Gastrocnemius medialis (tissue), 4 donors: ENCODE data around the gene SND1.

Source experiments
- CTCF ChIP-seq, 5 experiments: fragments of 450-650 bp in 3 of 5; fragments of 200-600 bp in 2 of 5; sonication (generic) in 2 of 5; IDR thresholded peaks in 4 of 5; conservative IDR thresholded peaks in 1 of 5; 1 replicate in 4 of 5; 2 replicates in 1 of 5; pipeline ENCODE4 v1.5.1; 2016 to 2019; ENCODE audit warnings: antibody characterized with exemption in 5 of 5, mild to moderate bottlenecking in 3 of 5, moderate library complexity in 3 of 5
- POLR2A ChIP-seq, 2 donors: fragments of 450-650 bp; IDR thresholded peaks; one replicate each; pipeline ENCODE4 v1.6.1; 2017; ENCODE audit warnings: antibody characterized with exemption in 2 of 2, mild to moderate bottlenecking in 2 of 2, moderate library complexity in 2 of 2

DNA sequence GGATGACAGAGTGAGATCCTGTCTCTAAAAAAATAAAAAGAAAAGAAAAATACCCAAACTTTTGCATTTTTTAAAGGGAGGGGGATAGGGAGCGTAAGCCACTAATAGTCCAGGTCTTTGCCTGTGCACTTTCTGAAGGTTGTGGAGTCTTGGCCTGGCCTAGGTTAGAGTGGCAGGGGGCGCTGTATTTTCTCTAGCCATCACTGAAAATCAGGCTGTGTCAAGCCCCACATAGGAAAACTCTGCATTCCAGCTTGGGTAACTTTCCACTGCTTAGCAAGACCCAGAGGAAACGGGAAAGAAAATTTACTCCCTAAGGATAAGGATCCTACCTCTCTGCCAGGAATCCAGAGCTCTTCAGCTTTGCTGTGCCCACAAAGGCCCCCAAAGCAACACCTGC is 23.5 kb upstream of the SND1 start:
- TF ChIP-seq CTCF (IDR thresholded peaks at IDR 0.05 in 4 of 5, conservative IDR thresholded peaks at IDR 0.05 in 1 of 5) (no peak), POLR2A (IDR thresholded peaks at IDR 0.05) (no peak)
